ENCODE data around the gene RPRM. TPM values are rescaled to one million over a fixed set of nuclear protein-coding genes. Genes with fewer than 3 reads are reported as not detected.
"Not testable (repeated sequence)": the region's sequence is repeated elsewhere in the genome, so short reads cannot be mapped to it uniquely, and the experiment has no call there.

The RPRM gene
- 10 to 100 TPM in 1 of 4 donors, 1 to 10 TPM in 3; 4.1 to 51.4 (median 5.6) TPM for polyA plus RNA-seq (ENCODE audit: insufficient read length in 4 of 4)

DNA sequence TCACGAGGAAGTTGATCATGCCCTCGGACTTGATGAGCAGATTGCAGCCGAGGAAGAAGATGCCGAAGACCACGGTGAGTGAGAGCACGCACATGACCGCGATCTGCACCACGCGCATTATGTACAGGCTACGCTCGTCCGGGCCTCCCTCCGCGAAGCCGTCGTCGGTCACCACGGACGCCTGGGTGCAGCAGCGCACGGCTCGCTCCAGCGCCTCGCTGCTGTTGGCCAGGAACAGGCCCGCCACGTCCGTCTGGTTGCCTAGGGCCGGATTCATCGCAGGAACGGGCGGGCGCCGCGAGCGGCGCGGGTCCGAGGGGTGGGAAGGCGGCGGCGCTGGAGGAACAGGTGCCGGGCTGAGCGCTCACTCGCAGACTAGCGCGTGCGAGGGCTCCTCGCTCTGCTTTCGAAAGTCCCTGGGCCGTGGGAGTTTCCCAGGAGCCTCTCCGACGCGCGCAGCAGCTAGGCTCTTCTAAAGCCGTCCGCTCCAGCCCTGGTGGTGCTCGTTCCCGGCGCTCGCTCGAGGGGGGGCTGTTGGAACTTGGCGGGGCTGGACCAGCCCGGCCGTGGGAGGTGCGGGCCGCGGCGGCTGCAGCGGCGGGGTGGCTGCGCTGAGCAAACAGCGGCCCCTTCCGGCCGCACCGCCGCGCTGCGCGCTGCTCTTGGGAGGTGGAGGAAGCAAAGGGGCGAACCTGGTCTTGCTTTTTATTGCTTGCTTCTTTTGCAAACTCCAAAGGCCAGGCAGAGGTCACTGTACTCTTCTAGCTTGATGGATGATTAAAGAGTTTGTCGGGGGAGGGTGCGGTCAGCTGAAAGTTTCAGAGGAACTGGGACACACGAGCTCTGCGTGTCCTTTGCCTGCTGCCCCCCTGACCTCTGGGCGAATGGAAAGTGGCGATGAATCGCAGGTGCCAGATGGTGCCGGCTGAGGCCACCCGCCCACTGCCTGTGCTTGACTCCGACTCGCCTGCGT is at the start of gene RPRM:
Gene RPRM (minus strand): TSS at position 474 of the 973 bp plus-strand sequence. CDS start 197 bp downstream, at position 277.
- DNase-seq (ENCODE audit: low read depth in 4 of 4, low spot score in 3 of 4), result peak in 3 of 4 donors; percentile 62 to 77 (median 64)

DNA sequence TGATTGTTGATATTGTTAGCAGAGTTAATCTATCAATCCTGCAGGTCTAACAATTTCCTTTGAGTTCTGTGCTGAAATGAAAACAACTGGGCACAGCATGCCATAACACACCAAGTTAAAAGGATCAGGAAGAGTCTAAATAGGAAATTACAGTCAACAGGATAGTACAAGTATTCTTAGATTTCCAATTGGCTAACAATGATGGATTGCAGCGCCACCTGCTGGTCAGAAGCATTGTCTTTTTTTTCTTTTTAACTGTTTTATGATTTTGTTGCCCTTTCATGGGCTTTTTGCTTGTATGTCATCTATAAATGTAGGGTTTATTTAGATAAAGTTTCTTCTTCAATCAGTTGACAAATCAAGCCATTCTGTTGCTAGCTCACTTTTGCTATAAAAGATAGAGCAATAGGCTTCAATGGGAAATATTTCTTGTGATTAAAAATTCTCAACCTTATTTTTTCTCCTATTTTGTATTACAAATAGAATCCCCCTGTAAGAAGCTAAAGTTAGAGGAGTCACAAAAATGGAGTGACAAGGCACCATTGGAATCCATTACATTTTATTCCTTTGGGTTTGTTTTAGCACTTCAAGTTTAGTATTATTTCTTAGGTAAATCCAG is 40.8 kb upstream of the RPRM start:
- peak in 2 of 4 donors; percentile 18 to 36 for DNase-seq (ENCODE audit: low read depth in 4 of 4, low spot score in 3 of 4)

DNA sequence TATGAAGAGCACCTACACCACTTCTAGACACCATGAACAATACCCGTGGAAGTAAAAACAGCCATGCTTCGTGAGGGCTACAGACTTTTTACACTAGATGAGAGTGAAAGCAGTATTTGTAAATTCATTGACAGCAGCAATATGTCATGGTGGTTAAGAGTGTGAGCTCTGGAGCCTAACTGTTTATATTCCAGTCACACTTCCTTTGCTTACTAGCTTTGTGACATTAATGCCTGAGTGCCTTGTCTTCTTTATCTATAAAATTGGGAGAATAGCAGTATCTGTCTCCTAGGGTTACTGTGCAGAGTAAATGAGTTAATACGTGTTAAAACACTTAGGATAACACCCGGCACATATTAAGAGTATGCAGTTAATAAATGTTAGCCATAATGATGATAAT is 33.8 kb upstream of the RPRM start:
- no peak for DNase-seq (ENCODE audit: low read depth in 4 of 4, low spot score in 3 of 4)

DNA sequence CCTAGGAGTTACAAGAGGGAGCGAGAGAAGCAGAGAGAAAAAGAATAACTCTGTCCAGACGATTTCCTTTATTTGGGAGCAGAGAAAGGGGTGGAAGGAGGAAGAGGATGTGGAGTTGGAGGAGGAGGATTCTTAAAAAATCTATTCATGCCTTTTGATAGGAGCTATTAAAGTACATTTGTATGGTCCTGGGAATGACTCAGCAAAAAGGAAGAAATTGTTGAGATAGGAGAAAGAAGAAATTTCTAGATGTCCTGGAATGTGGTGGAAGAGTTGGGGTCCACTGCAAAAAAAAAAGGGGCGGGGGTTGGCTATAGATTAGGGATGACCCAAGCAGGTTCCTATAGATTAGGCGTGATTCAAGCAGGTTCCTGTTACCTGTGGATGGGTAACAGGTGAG is 32.4 kb upstream of the RPRM start:
- DNase-seq (ENCODE audit: low read depth in 4 of 4, low spot score in 3 of 4), result no peak

DNA sequence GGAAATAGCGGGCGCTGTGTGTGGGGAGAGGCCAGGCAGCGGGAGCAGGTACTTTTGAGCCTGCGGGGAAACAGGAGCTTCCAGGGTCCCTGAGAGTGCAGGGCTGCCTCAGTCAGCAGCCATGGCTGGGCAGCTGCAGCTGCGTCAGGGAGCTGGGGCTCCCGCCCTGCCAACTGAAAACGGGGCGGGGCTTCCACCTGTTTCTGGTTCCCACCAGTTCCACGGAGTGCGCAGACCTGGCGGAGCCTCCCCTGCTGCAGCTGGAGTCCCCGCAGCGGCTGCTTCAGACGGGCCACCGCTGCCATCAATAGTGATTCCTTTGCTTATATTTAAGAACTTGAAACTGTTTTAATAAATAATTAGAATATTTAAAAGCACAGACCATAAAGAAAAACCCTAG is 30.6 kb upstream of the RPRM start:
- no peak for DNase-seq (ENCODE audit: low read depth in 4 of 4, low spot score in 3 of 4)

DNA sequence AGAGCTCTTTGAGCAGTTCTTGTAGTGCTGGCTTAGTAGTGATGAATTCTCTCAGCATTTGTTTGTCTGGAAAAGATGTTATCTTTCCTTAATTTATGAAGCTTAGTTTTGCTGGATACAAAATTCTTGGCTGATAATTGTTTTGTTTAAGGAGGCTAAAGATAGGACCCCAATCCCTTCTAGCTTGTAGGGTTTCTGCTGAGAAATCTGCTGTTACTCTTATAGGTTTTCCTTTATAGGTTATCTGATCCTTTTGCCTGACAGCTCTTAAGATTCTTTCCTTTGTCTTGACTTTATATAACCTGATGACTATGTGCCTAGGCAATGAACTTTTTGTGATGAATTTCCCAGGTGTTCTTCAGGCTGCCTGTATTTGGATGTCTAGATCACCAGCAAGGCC is 27.9 kb upstream of the RPRM start:
- DNase-seq (ENCODE audit: low read depth in 4 of 4, low spot score in 3 of 4), result not testable (repeated sequence)

DNA sequence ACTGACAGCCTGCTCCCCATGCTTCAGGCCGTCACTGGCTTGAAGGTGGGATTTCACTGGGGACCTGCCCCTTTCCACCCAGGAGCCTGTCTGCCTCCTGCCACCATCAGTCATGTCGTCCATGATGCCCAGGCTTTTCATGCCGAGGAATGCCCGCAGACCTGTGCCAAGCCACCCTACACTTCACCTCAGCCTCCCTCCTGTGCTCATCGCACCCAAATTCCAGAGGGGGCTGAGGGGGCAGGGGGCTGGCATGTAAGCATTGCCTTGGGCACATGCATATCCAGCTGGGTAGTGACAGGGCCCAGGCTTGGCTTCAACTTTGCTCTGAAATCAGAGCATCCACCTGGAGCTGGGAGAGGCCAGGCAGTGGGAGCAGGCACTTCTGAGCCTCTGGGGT is 20.9 kb upstream of the RPRM start:
- DNase-seq (ENCODE audit: low read depth in 4 of 4, low spot score in 3 of 4), result no peak

DNA sequence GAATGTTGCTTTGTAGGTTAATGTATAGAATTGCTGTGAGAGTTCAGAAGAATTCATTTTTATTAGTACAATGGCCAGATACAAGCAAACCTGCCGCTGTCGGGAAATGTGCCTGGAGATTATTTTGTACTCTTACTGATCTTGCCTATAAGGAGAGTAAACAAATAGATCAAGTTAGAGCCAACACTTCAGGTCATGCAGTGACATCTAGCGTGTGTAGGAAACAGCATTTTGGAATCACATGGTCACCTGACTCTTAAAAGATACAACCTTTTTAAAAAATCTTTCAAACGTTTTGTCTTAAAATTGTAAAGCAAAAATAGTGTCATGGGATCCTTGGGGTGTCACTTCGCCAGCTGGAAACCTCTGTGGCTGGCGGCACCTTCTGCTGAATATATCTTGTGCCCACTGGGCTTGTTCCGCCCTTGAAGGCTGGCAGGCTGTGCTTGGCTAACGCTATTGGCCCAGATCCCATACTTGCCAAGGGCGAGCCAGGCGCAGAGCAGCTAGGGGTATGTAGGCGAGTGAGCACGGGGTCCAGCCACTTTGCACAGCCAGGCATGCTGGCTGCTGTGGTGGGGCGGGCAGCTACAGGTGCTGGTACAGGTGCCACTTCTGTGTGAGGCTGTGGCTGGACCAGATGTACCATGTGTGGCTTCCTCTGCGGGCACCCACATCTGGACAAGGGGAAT is 19.5 kb upstream of the RPRM start:
- no peak for DNase-seq (ENCODE audit: low read depth in 4 of 4, low spot score in 3 of 4)

DNA sequence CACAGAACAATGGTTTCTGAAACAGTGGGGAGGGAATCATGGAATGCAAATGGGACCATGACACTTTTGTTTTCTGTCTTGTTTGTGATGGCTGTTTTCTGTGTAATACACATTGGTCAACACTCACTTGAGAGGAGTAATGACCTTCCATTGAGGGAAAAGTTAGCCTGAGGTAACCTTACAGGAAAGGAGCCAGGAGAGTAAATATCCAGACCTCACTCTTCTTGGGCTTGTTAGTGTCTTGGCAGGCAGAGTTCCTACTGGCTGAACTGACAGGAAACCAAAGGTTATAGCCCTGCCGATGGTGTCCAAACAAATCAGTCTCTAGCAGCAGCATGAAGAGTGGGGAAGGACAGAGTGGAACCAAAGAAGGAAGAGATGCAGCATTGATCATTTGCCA is 17.2 kb upstream of the RPRM start:
- DNase-seq (ENCODE audit: low read depth in 4 of 4, low spot score in 3 of 4), result no peak

DNA sequence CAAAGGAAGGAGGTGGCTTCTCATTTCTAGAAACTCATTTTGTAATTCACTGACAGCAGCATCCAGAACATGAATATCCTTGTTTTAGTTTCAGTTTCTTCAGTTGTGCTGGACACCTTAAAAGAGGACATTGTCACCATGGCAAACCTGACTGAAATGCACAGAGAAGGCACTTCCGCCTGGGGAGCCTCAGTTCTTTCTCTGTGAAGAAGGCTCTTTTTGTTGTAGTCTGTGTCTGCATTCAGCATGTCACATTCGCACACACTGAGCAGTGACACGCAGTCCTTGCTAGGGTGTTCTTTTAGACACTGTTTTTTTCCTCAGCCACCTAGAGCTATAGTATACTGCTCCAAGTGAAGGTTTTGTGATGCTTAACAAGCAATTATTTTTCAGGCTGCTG is 9.5 kb upstream of the RPRM start:
- no peak for DNase-seq (ENCODE audit: low read depth in 4 of 4, low spot score in 3 of 4)

DNA sequence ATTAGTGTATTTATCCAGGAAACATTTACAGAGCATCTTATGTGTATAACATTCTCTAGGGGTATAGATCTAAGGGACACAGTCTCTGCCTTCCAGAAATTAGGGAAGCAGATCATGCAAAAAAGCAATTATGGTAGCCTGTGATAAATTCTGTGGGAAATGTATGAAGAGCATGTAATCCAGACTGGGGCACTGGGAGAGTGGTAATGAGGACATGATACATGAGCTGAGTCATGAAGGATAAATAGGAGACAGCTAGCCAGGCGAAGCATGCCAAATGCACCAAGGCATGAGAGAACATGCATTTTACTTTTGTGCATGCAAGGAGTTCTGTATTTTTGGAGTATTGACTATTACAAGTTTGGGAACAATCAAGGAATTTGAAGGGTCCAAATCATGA is 8.9 kb upstream of the RPRM start:
- no peak for DNase-seq (ENCODE audit: low read depth in 4 of 4, low spot score in 3 of 4)

DNA sequence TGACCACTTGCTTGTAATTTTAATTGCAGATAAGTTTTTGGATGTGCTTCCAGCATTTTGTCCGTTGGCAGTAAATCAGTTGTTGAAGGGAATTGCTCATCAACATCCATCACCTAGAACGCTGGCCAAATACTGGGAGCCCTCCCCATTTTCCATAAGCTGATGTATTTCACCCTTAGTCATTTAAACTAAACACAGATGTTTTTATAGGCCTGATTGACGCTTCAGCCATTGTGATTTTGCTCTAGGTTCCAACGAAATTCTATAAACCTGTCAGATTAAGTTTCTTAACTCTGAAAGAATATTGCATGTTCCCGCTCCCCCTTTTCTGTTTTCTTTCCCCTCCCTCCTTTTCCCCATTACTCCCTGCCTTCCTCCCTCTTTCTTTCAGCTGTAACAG is 1.0 kb upstream of the RPRM start:
- DNase-seq (ENCODE audit: low read depth in 4 of 4, low spot score in 3 of 4), result peak in 1 of 4 donors; percentile 16

DNA sequence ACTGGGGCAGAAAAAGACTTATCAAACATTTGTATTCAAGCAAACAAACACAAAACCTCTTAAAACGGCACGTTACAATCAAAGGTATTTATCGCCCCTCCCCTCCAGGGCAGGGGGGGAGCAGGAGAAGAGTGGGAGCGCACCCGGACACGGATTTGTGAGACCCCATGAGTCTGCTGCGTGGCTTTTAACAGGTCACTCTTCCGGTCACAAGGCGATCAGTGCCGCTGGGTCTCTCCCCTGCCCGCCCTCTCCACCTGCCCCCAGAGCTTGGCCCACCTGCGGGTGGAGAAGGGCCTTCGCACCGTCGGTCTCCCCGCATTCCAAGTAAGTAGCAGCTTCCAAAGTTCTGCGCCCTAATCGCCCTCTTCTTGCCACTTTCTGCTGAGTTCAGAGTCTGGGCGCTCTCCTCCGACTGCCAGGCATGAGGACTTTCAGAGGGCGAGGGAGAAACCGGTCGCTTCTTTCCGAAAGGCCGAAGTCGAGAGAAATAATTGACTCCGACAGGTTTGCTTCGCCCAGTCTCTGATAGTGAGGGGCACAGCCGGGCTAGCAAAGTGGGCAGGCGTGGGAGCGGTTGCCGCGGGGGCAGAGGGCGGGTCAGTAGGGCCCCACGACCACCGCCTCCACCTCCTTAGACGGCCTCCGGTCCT is 800 bp downstream of the RPRM start:
- DNase-seq (ENCODE audit: low read depth in 4 of 4, low spot score in 3 of 4), result peak in 1 of 4 donors; percentile 16

DNA sequence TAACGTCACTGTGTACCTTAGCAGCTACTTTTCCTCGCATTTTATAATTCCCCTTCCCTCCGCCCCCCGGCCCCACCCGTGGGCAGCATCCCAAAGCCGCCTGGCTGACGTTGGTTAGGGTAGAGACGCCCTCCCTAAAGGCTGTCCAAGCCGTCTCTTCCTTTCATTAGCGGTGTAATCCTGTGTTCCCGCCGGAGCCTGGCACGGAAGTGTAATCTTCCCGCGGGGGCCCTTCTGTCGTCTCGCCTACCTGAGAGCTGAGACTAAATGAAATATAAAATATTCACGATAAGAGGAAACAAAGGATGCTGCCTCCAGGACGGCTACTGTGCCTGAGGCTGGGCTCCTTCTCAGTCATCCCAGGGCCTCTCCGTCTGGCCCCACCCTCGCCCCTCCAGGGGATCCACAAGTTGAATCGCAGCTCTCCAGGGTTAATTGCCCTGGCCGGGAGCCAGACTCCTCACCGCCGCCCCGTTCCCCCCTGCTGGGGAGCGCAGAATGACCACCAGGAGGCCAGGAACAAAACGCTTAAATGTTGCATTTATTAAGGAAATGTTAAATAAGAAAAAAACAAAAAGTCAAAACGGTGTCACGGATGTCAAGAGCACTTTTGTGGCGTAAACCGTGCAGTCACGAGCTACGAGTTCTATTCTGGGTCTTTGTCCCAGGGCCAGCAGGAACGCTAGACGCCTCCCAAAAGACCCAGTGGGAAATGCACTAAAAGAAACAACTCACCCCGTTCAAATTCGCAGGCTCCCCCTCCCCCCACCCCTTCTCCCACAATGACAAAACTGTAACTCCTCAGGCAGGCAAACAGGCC is 1.5 kb downstream of the RPRM start:
- peak in 1 of 4 donors; percentile 5 for DNase-seq (ENCODE audit: low read depth in 4 of 4, low spot score in 3 of 4)

DNA sequence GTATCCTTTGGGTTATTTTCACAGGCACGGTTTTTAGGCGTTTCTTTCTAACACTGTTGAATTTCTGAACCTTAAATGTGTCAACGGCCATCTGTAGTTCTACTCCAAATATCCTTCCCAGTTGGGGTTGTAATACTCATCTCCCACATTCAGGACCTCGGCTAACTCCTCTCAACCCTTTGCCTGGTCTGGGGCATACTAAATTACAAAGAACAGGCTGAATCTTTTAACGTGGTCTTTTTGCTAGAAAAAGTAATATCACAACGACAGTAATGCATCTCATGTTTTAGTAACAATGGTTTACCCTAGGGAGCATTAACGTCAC is 2.1 kb downstream of the RPRM start:
- no peak for DNase-seq (ENCODE audit: low read depth in 4 of 4, low spot score in 3 of 4)

DNA sequence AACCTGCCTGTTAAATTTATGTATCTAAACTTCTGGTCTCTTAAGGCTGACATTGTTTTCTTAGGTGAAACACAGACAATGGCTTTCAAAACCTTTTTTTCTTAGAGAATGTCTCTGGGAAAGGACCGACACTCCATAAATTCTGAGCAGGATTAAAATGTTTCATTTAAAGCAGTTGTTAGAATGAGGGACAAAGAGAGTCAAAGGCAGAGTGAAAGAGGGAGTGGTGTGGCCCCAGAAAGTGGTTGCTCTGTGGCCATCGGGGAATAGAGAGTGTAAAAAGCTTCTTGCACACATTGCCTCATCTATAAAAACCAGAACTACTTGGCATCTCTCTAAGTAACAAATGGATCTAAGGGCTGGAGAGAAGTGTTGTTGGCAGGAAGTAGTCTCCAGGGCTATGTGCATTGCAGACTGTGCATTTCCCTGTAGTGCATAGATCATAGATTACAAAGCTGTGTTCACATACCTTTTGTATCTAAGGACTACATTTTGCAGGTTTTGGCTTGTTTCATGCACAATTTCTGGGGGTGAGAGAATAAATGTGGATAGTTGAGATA is 3.6 kb downstream of the RPRM start:
- no peak for DNase-seq (ENCODE audit: low read depth in 4 of 4, low spot score in 3 of 4)

DNA sequence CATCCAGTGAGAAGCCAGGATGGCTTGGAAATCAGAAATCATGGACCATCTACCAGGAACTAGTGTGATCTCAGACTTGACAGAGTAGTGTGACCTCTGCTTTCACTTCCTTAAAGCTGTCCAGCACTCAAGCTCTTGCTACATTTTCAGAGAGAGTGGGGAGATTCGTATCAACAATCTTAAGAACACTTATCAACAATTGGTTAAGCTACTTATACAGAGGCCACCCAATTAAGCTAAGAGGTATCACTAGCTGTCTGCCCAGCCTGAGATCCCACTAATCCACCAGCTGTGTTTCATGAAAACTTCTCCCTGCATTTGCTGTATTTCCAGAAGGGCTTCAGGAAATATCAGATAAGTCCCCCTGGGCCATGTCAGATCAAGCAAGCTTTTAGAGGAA is 4.2 kb downstream of the RPRM start:
- no peak for DNase-seq (ENCODE audit: low read depth in 4 of 4, low spot score in 3 of 4)

DNA sequence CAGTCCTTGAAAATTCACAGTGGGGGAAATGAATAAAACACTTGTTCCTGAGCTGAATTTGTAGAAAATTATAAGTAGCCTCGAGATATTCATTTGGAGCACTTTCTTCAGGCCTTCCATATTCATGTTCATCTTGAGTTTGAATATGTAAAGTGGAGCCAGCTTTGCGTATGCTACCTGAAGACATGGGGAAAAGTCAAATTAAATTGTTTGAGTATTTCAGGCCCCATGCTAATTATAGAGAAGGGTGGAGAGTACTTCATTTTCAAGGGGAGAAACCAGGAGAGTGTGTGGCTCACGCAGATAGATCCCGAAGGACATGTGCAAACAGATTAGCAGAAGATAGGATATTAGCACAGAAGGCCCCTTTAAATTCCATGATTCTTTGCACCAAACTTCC is 7.7 kb downstream of the RPRM start:
- DNase-seq (ENCODE audit: low read depth in 4 of 4, low spot score in 3 of 4), result no peak

DNA sequence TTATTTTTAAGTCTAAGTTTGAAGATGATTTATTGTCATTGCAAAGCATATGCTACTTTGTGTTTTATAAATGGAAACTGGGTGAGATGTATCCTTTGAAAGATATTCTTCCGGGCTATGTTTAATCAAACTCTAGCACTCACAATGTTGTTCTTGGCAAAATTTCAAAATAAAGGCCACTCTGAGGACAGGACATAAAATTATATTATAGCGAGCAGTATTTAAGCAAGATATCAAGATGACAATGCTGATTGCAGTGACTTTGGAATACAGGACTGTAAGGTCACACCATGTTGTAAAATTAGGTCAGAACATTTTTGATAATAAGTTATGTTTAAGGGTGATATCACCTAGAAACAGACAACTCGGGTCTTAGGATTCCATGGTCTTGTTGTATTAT is 14.2 kb downstream of the RPRM start:
- no peak for DNase-seq (ENCODE audit: low read depth in 4 of 4, low spot score in 3 of 4)
